Measurements from ENCODE around the gene CAMK1D. TPM values are rescaled to one million over a fixed set of nuclear protein-coding genes. Genes with fewer than 3 reads are reported as not detected.

CAMK1D gene
- total and polyA plus RNA-seq, 2 donors (not counting 3 experiments of a cell fraction or from before 2014, with no cell fraction given) = 0.37 to 4.2 TPM

- no peak overlapping the region for H3K27ac ChIP-seq (ENCODE audit: insufficient read depth, low read depth, low read length)
- peaks cover 6% of the 10 kb centered on the region for H3K4me1 ChIP-seq (ENCODE audit: control insufficient read depth, extremely low read depth, insufficient read depth, low read length)
- no peaks in the 10 kb centered on the region for H4K20me1 ChIP-seq (replicated peaks; ENCODE audit: control insufficient read depth, extremely low read depth, insufficient read depth, low read length)
- DNase-seq (ENCODE audit: low read depth, low spot score) (no peak), FAIRE-seq (no peak)
- BruUV-seq (replicated peaks) = no TSS peak
- intact Hi-C loops (cut with micrococcal nuclease) = no loop called here
- TF ChIP-seq POLR2A (IDR thresholded peaks at IDR 0.05; ENCODE audit: low read depth, low read length) = no peak
- TF ChIP-seq MYC (IDR thresholded peaks at IDR 0.05; ENCODE audit: low read depth, low read length) = no peak
- no peak for TF ChIP-seq JUN (IDR thresholded peaks at IDR 0.05; ENCODE audit: borderline replicate concordance, insufficient read depth, insufficient read length, low read depth)
- TF ChIP-seq, protein P1, sequence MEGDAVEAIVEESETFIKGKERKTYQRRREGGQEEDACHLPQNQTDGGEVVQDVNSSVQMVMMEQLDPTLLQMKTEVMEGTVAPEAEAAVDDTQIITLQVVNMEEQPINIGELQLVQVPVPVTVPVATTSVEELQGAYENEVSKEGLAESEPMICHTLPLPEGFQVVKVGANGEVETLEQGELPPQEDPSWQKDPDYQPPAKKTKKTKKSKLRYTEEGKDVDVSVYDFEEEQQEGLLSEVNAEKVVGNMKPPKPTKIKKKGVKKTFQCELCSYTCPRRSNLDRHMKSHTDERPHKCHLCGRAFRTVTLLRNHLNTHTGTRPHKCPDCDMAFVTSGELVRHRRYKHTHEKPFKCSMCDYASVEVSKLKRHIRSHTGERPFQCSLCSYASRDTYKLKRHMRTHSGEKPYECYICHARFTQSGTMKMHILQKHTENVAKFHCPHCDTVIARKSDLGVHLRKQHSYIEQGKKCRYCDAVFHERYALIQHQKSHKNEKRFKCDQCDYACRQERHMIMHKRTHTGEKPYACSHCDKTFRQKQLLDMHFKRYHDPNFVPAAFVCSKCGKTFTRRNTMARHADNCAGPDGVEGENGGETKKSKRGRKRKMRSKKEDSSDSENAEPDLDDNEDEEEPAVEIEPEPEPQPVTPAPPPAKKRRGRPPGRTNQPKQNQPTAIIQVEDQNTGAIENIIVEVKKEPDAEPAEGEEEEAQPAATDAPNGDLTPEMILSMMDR (IDR thresholded peaks at IDR 0.05; ENCODE audit: extremely low read depth in 1 of 2, insufficient read depth in 1 of 2, low read depth in 1 of 2, low read length in 2 of 2) = no peak
- no peak for TF ChIP-seq GATA2 (IDR thresholded peaks at IDR 0.05; ENCODE audit: insufficient read depth, insufficient read length, low read depth, low read length)
- no peak for TF ChIP-seq POLR2AphosphoS5 (IDR thresholded peaks at IDR 0.05; ENCODE audit: insufficient read depth, low read depth, low read length)
- TF ChIP-seq MAX (IDR thresholded peaks at IDR 0.05; ENCODE audit: insufficient read depth, insufficient read length) = no peak
- no peak for TF ChIP-seq EZH2 (IDR thresholded peaks at IDR 0.05; ENCODE audit: borderline replicate concordance, low read depth, low read length, severe bottlenecking)
- no peak for TF ChIP-seq FOS (IDR thresholded peaks at IDR 0.05; ENCODE audit: borderline replicate concordance, insufficient read depth, low read length)
- no peaks in the 10 kb centered on the region for H3K9me3 ChIP-seq (replicated peaks; ENCODE audit: control insufficient read depth, insufficient read depth, low read length)
- peaks cover 0 to 1% of the 10 kb centered on the region in 2 experiments for H3K27me3 ChIP-seq (ENCODE audit: control insufficient read depth in 2 of 2, insufficient read depth in 2 of 2, low read length in 2 of 2)
- no peak overlapping the region for H3K4me2 ChIP-seq (ENCODE audit: insufficient read depth, low read length)
- no peaks in the 10 kb centered on the region for H3K9me1 ChIP-seq (replicated peaks; ENCODE audit: control insufficient read depth, extremely low read depth, insufficient read depth, low read length)
- H3K9ac ChIP-seq (replicated peaks; ENCODE audit: extremely low read depth, insufficient read depth, low read length) = no peak overlapping the region
- dilution Hi-C loops (cut with MboI; ENCODE audit: extremely low pct_ligation_motif_present, low sequenced_read_pairs) = no loop called here
- no peaks in the 10 kb centered on the region for H3K36me3 ChIP-seq (ENCODE audit: control insufficient read depth in 2 of 2, extremely low read depth in 1 of 2, insufficient read depth in 2 of 2, low read length in 2 of 2)
- H2AFZ ChIP-seq (ENCODE audit: low read depth, low read length) = no peak overlapping the region
- CTCF ChIA-PET = interaction anchor here (1.0 to 1.7 kb wide), 2 partner anchors 15 to 17 kb away, joined by 3 to 4 read pairs; no protein-coding TSS in a partner anchor
- no peak overlapping the region for H3K4me3 ChIP-seq (replicated peaks in 1 of 3; ENCODE audit: insufficient read depth in 1 of 3, low read depth in 1 of 3, low read length in 3 of 3)
- H3K79me2 ChIP-seq (ENCODE audit: control insufficient read depth, insufficient read depth, low read length) = no peaks in the 10 kb centered on the region
- POLR2A ChIA-PET = no interaction called here
These were observed 449.8 kb downstream of the CAMK1D start for GRCh38 chr10:12799144-12799543.

All from endothelial cell of umbilical vein (primary cell).